HepG2 (cell line): ENCODE data around the gene CORO1A. TPM values are rescaled to one million over a fixed set of nuclear protein-coding genes. Genes with fewer than 3 reads are reported as not detected.

Experiments used
- KAT2B ChIP-seq: fragments of 150-350 bp; IDR thresholded peaks from 2 replicates; pipeline ENCODE4 v1.6.1; 2014; ENCODE audit warnings: low read depth, low read length, borderline replicate concordance
- KAT7 ChIP-seq: IDR thresholded peaks from 2 replicates; pipeline ENCODE4 v1.6.1; 2018; ENCODE audit warnings: borderline replicate concordance, missing compliant biosample characterization
- KLF15 ChIP-seq: sonication (generic); formaldehyde crosslinking; IDR thresholded peaks from 2 replicates; pipeline ENCODE4 v1.8.1; 2023; ENCODE audit warnings: borderline replicate concordance, mild to moderate bottlenecking, inconsistent platforms, missing genetic modification reagents, mixed read lengths
- MBNL3 ChIP-seq: fragments of 250-450 bp; sonication (Bioruptor Pico); conservative IDR thresholded peaks from 2 replicates; pipeline ENCODE4 v1.8.0; 2022; ENCODE audit warnings: mild to moderate bottlenecking, inconsistent platforms
- NFE2 ChIP-seq: sonication (generic); formaldehyde crosslinking; IDR thresholded peaks from 2 replicates; pipeline ENCODE4 v1.4.0; 2020; ENCODE audit warnings: missing genetic modification reagents
- NFE2L2 ChIP-seq: fragments of 150-350 bp; IDR thresholded peaks from 2 replicates; pipeline ENCODE4 v1.6.1; 2014; ENCODE audit warnings: low read length
- NR1H2 ChIP-seq: sonication (generic); formaldehyde crosslinking; IDR thresholded peaks from 2 replicates; pipeline ENCODE4 v1.8.1; 2022; ENCODE audit warnings: low read depth, missing genetic modification reagents, borderline replicate concordance
- RBM39 ChIP-seq: fragments of 200-400 bp; formaldehyde crosslinking; IDR thresholded peaks from one replicate; pipeline ENCODE4 v1.6.1; 2018; ENCODE audit warnings: antibody characterized with exemption, mild to moderate bottlenecking, low read depth, low read length; ENCODE audit not compliant: poor library complexity, severe bottlenecking
- SNRNP70 ChIP-seq: fragments of 200-400 bp; formaldehyde crosslinking; IDR thresholded peaks from 2 replicates; pipeline ENCODE4 v1.6.1; 2017; ENCODE audit warnings: mild to moderate bottlenecking, low read depth, low read length, moderate library complexity
- TCF7L2 ChIP-seq: IDR thresholded peaks from 2 replicates; pipeline ENCODE4 v1.6.1; 2011; ENCODE audit warnings: mild to moderate bottlenecking, low read depth, low read length, moderate library complexity
- YEATS4 ChIP-seq: sonication (generic); formaldehyde crosslinking; IDR thresholded peaks from 2 replicates; pipeline ENCODE4 v1.4.0; 2020; ENCODE audit warnings: missing genetic modification reagents, borderline replicate concordance
- ZC3H4 ChIP-seq: sonication (generic); formaldehyde crosslinking; IDR thresholded peaks from 2 replicates; pipeline ENCODE4 v1.4.0; 2020; ENCODE audit warnings: missing genetic modification reagents, borderline replicate concordance
- ZNF234 ChIP-seq: sonication (generic); formaldehyde crosslinking; conservative IDR thresholded peaks from 2 replicates; pipeline ENCODE4 v1.5.1; 2020; ENCODE audit warnings: mild to moderate bottlenecking, missing genetic modification reagents
- polyA plus RNA-seq, 8 experiments: library from polyadenylated mRNA; depleted of rRNA in 3 of 8; stranded (reverse) in 7 of 8; unstranded in 1 of 8; fragments of >200 nt; fragmentation: Illumina TruSeq in 4 of 8; extraction: Trizol in 4 of 8; gene quantifications; 2 replicates each; pipeline versions ENCODE4 v1.2.1 to v1.2.3, GENCODE V29; 2011 to 2016; ENCODE audit warnings: low read depth in 4 of 8, missing spikeins in 1 of 8, mixed read lengths in 1 of 8; ENCODE audit not compliant: insufficient read depth in 1 of 8
- total RNA-seq, 5 experiments: library from RNA; depleted of rRNA; stranded (reverse); fragments of >200 nt; fragmentation: Illumina TruSeq; extraction: Trizol; gene quantifications; 2 replicates each; pipeline ENCODE4 v1.2.3, GENCODE V29; 2016; ENCODE audit warnings: low read depth in 1 of 5
- TF ChIP-seq, protein P1 (sequence below): sonication (generic); formaldehyde crosslinking; IDR thresholded peaks from 2 replicates; pipeline ENCODE4 v1.5.0; 2020; ENCODE audit warnings: mild to moderate bottlenecking, missing genetic modification reagents, borderline replicate concordance
- TF ChIP-seq, protein P2 (sequence below): sonication (generic); formaldehyde crosslinking; IDR thresholded peaks from 2 replicates; pipeline ENCODE4 v1.4.0; 2020; ENCODE audit warnings: missing genetic modification reagents, borderline replicate concordance
- TF ChIP-seq, protein P3 (sequence below): sonication (generic); formaldehyde crosslinking; IDR thresholded peaks from 2 replicates; pipeline ENCODE4 v1.8.0; 2022; ENCODE audit warnings: low read depth, missing genetic modification reagents

The CORO1A gene
- total and polyA plus RNA-seq, 2 of the 13 experiments (the other 11 are each of a cell fraction or from before 2014, with no cell fraction given) = 6.5 to 12.9 TPM

DNA sequence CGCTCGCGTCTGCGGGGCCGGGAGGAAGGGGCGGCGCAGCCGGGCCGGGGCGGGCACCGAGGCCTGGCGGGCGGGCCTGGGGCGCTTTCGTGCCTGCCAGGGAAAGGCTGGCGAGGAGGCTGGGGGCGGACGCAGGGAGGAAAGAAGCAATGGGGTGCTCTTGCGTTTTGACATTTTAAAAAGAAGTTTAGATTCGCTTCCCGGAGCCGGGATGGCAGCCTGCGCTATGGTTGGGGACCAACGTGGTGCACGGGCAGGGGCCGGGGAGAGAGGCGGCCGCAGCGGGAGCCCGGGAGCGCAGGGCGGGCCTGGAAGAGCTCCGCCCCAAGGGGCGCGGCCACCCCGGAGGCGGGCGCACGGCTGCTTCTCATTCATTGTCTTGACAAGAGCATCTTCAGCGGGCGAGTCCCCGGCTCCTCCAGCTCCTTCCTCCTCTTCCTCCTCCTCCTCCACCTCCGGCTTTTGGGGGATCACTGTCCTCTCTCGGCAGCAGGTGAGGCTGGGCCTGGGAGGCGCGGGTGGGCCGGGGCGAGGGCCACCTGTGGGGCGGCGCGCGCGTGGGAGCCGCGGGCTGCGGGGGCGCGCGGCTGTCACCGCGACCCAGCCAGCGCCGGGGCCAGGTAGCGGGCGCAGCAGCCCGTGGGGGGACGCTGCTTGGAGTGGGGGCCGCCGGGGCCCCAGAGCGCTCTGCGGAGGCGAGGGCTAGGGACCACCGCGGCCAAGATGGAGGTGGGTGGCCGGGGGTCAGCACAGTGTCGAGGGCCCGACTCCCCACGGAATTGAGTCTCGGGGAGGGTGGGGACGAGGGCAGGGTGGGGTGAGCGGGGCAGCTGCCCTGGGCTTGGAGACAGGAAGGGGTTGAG is at the start of gene CORO1A (continued):
- TF ChIP-seq, protein P1, sequence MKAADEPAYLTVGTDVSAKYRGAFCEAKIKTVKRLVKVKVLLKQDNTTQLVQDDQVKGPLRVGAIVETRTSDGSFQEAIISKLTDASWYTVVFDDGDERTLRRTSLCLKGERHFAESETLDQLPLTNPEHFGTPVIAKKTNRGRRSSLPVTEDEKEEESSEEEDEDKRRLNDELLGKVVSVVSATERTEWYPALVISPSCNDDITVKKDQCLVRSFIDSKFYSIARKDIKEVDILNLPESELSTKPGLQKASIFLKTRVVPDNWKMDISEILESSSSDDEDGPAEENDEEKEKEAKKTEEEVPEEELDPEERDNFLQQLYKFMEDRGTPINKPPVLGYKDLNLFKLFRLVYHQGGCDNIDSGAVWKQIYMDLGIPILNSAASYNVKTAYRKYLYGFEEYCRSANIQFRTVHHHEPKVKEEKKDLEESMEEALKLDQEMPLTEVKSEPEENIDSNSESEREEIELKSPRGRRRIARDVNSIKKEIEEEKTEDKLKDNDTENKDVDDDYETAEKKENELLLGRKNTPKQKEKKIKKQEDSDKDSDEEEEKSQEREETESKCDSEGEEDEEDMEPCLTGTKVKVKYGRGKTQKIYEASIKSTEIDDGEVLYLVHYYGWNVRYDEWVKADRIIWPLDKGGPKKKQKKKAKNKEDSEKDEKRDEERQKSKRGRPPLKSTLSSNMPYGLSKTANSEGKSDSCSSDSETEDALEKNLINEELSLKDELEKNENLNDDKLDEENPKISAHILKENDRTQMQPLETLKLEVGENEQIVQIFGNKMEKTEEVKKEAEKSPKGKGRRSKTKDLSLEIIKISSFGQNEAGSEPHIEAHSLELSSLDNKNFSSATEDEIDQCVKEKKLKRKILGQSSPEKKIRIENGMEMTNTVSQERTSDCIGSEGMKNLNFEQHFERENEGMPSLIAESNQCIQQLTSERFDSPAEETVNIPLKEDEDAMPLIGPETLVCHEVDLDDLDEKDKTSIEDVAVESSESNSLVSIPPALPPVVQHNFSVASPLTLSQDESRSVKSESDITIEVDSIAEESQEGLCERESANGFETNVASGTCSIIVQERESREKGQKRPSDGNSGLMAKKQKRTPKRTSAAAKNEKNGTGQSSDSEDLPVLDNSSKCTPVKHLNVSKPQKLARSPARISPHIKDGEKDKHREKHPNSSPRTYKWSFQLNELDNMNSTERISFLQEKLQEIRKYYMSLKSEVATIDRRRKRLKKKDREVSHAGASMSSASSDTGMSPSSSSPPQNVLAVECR (CRISPR knock-in tag) = peak; percentile 59; the same call in 1 of the 2 replicates
- TF ChIP-seq SNRNP70 = no peak
- no peak for TF ChIP-seq NR1H2 (CRISPR knock-in tag)
- TF ChIP-seq, protein P2, sequence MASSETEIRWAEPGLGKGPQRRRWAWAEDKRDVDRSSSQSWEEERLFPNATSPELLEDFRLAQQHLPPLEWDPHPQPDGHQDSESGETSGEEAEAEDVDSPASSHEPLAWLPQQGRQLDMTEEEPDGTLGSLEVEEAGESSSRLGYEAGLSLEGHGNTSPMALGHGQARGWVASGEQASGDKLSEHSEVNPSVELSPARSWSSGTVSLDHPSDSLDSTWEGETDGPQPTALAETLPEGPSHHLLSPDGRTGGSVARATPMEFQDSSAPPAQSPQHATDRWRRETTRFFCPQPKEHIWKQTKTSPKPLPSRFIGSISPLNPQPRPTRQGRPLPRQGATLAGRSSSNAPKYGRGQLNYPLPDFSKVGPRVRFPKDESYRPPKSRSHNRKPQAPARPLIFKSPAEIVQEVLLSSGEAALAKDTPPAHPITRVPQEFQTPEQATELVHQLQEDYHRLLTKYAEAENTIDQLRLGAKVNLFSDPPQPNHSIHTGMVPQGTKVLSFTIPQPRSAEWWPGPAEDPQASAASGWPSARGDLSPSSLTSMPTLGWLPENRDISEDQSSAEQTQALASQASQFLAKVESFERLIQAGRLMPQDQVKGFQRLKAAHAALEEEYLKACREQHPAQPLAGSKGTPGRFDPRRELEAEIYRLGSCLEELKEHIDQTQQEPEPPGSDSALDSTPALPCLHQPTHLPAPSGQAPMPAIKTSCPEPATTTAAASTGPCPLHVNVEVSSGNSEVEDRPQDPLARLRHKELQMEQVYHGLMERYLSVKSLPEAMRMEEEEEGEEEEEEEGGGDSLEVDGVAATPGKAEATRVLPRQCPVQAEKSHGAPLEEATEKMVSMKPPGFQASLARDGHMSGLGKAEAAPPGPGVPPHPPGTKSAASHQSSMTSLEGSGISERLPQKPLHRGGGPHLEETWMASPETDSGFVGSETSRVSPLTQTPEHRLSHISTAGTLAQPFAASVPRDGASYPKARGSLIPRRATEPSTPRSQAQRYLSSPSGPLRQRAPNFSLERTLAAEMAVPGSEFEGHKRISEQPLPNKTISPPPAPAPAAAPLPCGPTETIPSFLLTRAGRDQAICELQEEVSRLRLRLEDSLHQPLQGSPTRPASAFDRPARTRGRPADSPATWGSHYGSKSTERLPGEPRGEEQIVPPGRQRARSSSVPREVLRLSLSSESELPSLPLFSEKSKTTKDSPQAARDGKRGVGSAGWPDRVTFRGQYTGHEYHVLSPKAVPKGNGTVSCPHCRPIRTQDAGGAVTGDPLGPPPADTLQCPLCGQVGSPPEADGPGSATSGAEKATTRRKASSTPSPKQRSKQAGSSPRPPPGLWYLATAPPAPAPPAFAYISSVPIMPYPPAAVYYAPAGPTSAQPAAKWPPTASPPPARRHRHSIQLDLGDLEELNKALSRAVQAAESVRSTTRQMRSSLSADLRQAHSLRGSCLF (CRISPR knock-in tag) = no peak
- TF ChIP-seq ZC3H4 (CRISPR knock-in tag) = no peak
- no peak for TF ChIP-seq KLF15 (CRISPR knock-in tag)
- no peak for TF ChIP-seq NFE2 (CRISPR knock-in tag)
- peak; percentile 39; the same call in 1 of the 2 replicates for TF ChIP-seq KAT7
- TF ChIP-seq YEATS4 = peak; percentile 45; the same call in 1 of the 2 replicates
- TF ChIP-seq RBM39 = no peak
- no peak for TF ChIP-seq ZNF234 (CRISPR knock-in tag)
- no peak for TF ChIP-seq KAT2B
- TF ChIP-seq MBNL3 (CRISPR knock-in tag) = no peak
- no peak for TF ChIP-seq TCF7L2
- TF ChIP-seq NFE2L2 = no peak
- TF ChIP-seq, protein P3, sequence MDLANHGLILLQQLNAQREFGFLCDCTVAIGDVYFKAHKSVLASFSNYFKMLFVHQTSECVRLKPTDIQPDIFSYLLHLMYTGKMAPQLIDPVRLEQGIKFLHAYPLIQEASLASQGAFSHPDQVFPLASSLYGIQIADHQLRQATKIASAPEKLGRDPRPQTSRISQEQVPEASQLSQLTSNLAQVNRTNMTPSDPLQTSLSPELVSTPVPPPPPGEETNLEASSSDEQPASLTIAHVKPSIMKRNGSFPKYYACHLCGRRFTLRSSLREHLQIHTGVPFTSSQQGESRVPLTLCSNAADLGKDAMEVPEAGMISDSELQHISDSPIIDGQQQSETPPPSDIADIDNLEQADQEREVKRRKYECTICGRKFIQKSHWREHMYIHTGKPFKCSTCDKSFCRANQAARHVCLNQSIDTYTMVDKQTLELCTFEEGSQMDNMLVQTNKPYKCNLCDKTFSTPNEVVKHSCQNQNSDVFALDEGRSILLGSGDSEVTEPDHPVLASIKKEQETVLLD (CRISPR knock-in tag) = 0 out of 2 replicates have a peak, but pooled peaks have one; percentile 34
